ENCODE measurements around the gene KCNJ9. TPM values are rescaled to one million over a fixed set of nuclear protein-coding genes. Genes with fewer than 3 reads are reported as not detected.
"Not testable (repeated sequence)": the region's sequence is repeated elsewhere in the genome, so short reads cannot be mapped to it uniquely, and the experiment has no call there.

KCNJ9 gene
- under 1 TPM in 1 of 2 donors, not detected in 1; 0.05 TPM for total RNA-seq

GRCh38 chr1:160081261-160081936 lies at the start of gene KCNJ9:
KCNJ9 (plus strand) TSS chr1:160081538; CDS start chr1:160084031, 2,493 bp downstream.
- H3K27me3 Mint-ChIP-seq (ENCODE audit: low read depth): peaks cover 50% of the 10 kb centered on the region
- peak within 1 kb of the TSS in 1 of 2 donors; percentile 3 for H3K4me3 Mint-ChIP-seq
- ATAC-seq (replicated peaks in 1 of 2) (no peak), DNase-seq (no peak)
- H3K27ac Mint-ChIP-seq: no peak within 1 kb of the TSS
- H3K4me1 Mint-ChIP-seq (ENCODE audit: low read depth): peaks cover 31% of the 10 kb centered on the region
- no peaks in the 10 kb centered on the region for H3K9me3 Mint-ChIP-seq
- H3K36me3 Mint-ChIP-seq (ENCODE audit: insufficient read depth in 2 of 2): no peaks in the 10 kb centered on the region

GRCh38 chr1:160032165-160032820 lies 49.0 kb upstream of the KCNJ9 start:
- H3K36me3 Mint-ChIP-seq (ENCODE audit: insufficient read depth in 2 of 2): peaks cover 0 to 4% of the 10 kb centered on the region in 2 donors
- H3K4me1 Mint-ChIP-seq (ENCODE audit: low read depth): peaks cover 53% of the 10 kb centered on the region
- H3K9me3 Mint-ChIP-seq: no peaks in the 10 kb centered on the region
- no peak for ATAC-seq (replicated peaks in 1 of 2)
- DNase-seq: peak in 1 of 2 donors; percentile 4
- peak overlapping the region; percentile 86 for H3K27ac Mint-ChIP-seq
- no peaks in the 10 kb centered on the region for H3K27me3 Mint-ChIP-seq (ENCODE audit: low read depth)
- H3K4me3 Mint-ChIP-seq: peak overlapping the region; percentile 97 to 99

- DNase-seq (no peak), ATAC-seq (replicated peaks in 1 of 2) (no peak)
- Mint-ChIP-seq H3K27me3 (ENCODE audit: low read depth) (peaks cover 21% of the 10 kb centered on the region), H3K27ac (no peak overlapping the region), H3K9me3 (no peaks in the 10 kb centered on the region), H3K4me3 (no peak overlapping the region), H3K36me3 (ENCODE audit: insufficient read depth in 2 of 2) (no peaks in the 10 kb centered on the region), H3K4me1 (ENCODE audit: low read depth) (no peaks in the 10 kb centered on the region)
Observed at GRCh38 chr1:160040476-160040875, 40.9 kb upstream of the KCNJ9 start.

GRCh38 chr1:160043543-160043942 lies 37.8 kb upstream of the KCNJ9 start:
- H3K27me3 Mint-ChIP-seq (ENCODE audit: low read depth): peaks cover 28% of the 10 kb centered on the region
- no peak for ATAC-seq (replicated peaks in 1 of 2)

GRCh38 chr1:160045653-160046052 lies 35.7 kb upstream of the KCNJ9 start:
- DNase-seq (no peak), ATAC-seq (replicated peaks in 1 of 2) (no peak)
- H3K27ac Mint-ChIP-seq: no peak overlapping the region
- no peaks in the 10 kb centered on the region for H3K9me3 Mint-ChIP-seq
- H3K36me3 Mint-ChIP-seq (ENCODE audit: insufficient read depth in 2 of 2): no peaks in the 10 kb centered on the region
- peaks cover 14% of the 10 kb centered on the region for H3K4me1 Mint-ChIP-seq (ENCODE audit: low read depth)
- H3K27me3 Mint-ChIP-seq (ENCODE audit: low read depth): peaks cover 37% of the 10 kb centered on the region
- no peak overlapping the region for H3K4me3 Mint-ChIP-seq

More at GRCh38 chr1:160043543-160043942, 37.8 kb upstream of the KCNJ9 start:
- DNase-seq: no peak
- no peak overlapping the region for H3K4me3 Mint-ChIP-seq
- no peaks in the 10 kb centered on the region for H3K36me3 Mint-ChIP-seq (ENCODE audit: insufficient read depth in 2 of 2)
- H3K9me3 Mint-ChIP-seq: no peaks in the 10 kb centered on the region
- H3K4me1 Mint-ChIP-seq (ENCODE audit: low read depth): peaks cover 14% of the 10 kb centered on the region
- no peak overlapping the region for H3K27ac Mint-ChIP-seq

- H3K4me1 Mint-ChIP-seq (ENCODE audit: low read depth): peaks cover 14% of the 10 kb centered on the region
- DNase-seq (peak; percentile 41 to 55), ATAC-seq (replicated peaks in 1 of 2) (peak; percentile 84)
- no peaks in the 10 kb centered on the region for H3K36me3 Mint-ChIP-seq (ENCODE audit: insufficient read depth in 2 of 2)
- peaks cover 38% of the 10 kb centered on the region for H3K27me3 Mint-ChIP-seq (ENCODE audit: low read depth)
- H3K4me3 Mint-ChIP-seq: peak overlapping the region; percentile 57 to 73
- no peaks in the 10 kb centered on the region for H3K9me3 Mint-ChIP-seq
- peak overlapping the region; percentile 30 for H3K27ac Mint-ChIP-seq
Observed at GRCh38 chr1:160046494-160047110, 34.7 kb upstream of the KCNJ9 start.

- H3K36me3 Mint-ChIP-seq (ENCODE audit: insufficient read depth in 2 of 2): no peaks in the 10 kb centered on the region
- ATAC-seq (replicated peaks in 1 of 2): no peak
- no peak for DNase-seq
- no peaks in the 10 kb centered on the region for H3K9me3 Mint-ChIP-seq
- H3K4me1 Mint-ChIP-seq (ENCODE audit: low read depth): peaks cover 14% of the 10 kb centered on the region
- H3K27me3 Mint-ChIP-seq (ENCODE audit: low read depth): peaks cover 46% of the 10 kb centered on the region
- H3K4me3 Mint-ChIP-seq: peak overlapping the region; percentile 57 to 73
- peak overlapping the region; percentile 30 for H3K27ac Mint-ChIP-seq
Observed at GRCh38 chr1:160047111-160047991, 34.0 kb upstream of the KCNJ9 start.

- Mint-ChIP-seq H3K36me3 (ENCODE audit: insufficient read depth in 2 of 2) (no peaks in the 10 kb centered on the region), H3K27me3 (ENCODE audit: low read depth) (peaks cover 45% of the 10 kb centered on the region), H3K9me3 (no peaks in the 10 kb centered on the region), H3K4me1 (ENCODE audit: low read depth) (peaks cover 14% of the 10 kb centered on the region), H3K4me3 (no peak overlapping the region), H3K27ac (no peak overlapping the region)
- ATAC-seq (replicated peaks in 1 of 2) (no peak), DNase-seq (no peak)
Observed at GRCh38 chr1:160048335-160048734, 33.0 kb upstream of the KCNJ9 start.

GRCh38 chr1:160049101-160049500 lies 32.2 kb upstream of the KCNJ9 start:
- Mint-ChIP-seq H3K27ac (no peak overlapping the region), H3K9me3 (no peaks in the 10 kb centered on the region), H3K27me3 (ENCODE audit: low read depth) (peaks cover 41% of the 10 kb centered on the region), H3K4me1 (ENCODE audit: low read depth) (peaks cover 14% of the 10 kb centered on the region), H3K36me3 (ENCODE audit: insufficient read depth in 2 of 2) (no peaks in the 10 kb centered on the region), H3K4me3 (no peak overlapping the region)
- ATAC-seq (replicated peaks in 1 of 2) (no peak), DNase-seq (no peak)

GRCh38 chr1:160050182-160050581 lies 31.2 kb upstream of the KCNJ9 start:
- peaks cover 14% of the 10 kb centered on the region for H3K4me1 Mint-ChIP-seq (ENCODE audit: low read depth)
- not testable (repeated sequence) for H3K27ac Mint-ChIP-seq; ATAC-seq (replicated peaks in 1 of 2)

GRCh38 chr1:160050619-160051018 lies 30.7 kb upstream of the KCNJ9 start:
- ATAC-seq (replicated peaks in 1 of 2): no peak
- Mint-ChIP-seq H3K27ac (no peak overlapping the region), H3K4me3 (no peak overlapping the region), H3K4me1 (ENCODE audit: low read depth) (peaks cover 14% of the 10 kb centered on the region), H3K27me3 (ENCODE audit: low read depth) (peaks cover 28% of the 10 kb centered on the region), H3K9me3 (no peaks in the 10 kb centered on the region), H3K36me3 (ENCODE audit: insufficient read depth in 2 of 2) (no peaks in the 10 kb centered on the region)
- DNase-seq: no peak

More at GRCh38 chr1:160050182-160050581, 31.2 kb upstream of the KCNJ9 start:
- not testable (repeated sequence) for H3K4me3 Mint-ChIP-seq; H3K9me3 Mint-ChIP-seq; DNase-seq; H3K36me3 Mint-ChIP-seq (ENCODE audit: insufficient read depth in 2 of 2)
- peaks cover 30% of the 10 kb centered on the region for H3K27me3 Mint-ChIP-seq (ENCODE audit: low read depth)

GRCh38 chr1:160052936-160053335 lies 28.4 kb upstream of the KCNJ9 start:
- H3K27me3 Mint-ChIP-seq (ENCODE audit: low read depth): peaks cover 47% of the 10 kb centered on the region
- H3K4me3 Mint-ChIP-seq: no peak overlapping the region
- DNase-seq (no peak), ATAC-seq (replicated peaks in 1 of 2) (no peak)
- H3K36me3 Mint-ChIP-seq (ENCODE audit: insufficient read depth in 2 of 2): no peaks in the 10 kb centered on the region
- H3K27ac Mint-ChIP-seq: no peak overlapping the region
- no peaks in the 10 kb centered on the region for H3K4me1 Mint-ChIP-seq (ENCODE audit: low read depth)
- no peaks in the 10 kb centered on the region for H3K9me3 Mint-ChIP-seq

Data from activated T-cell treated with anti-CD3 and anti-CD28 coated beads, Interleukin-2, amount 50 U/mL, for 72 hours (primary cell).